ENCODE data around the gene ADCYAP1R1. TPM values are rescaled to one million over a fixed set of nuclear protein-coding genes. Genes with fewer than 3 reads are reported as not detected.

The ADCYAP1R1 gene
- total RNA-seq, 1 experiment from 2014 or later, result 8.9 TPM

- Histone ChIP-seq H3K18ac (ENCODE audit: insufficient read length, low read depth, low read length) (no peak overlapping the region), H3K27ac (ENCODE audit: insufficient read length, low read depth, low read length) (no peak overlapping the region), H3K79me2 (ENCODE audit: insufficient read depth, low read length) (no peaks in the 10 kb centered on the region), H4K8ac (replicated peaks; ENCODE audit: insufficient read length, low read depth, low read length) (no peak overlapping the region), H4K5ac (ENCODE audit: insufficient read length, low read depth, low read length) (no peak overlapping the region), H2BK120ac (ENCODE audit: low read depth, low read length, poor library complexity, severe bottlenecking) (no peak overlapping the region), H3K9me3 (ENCODE audit: control insufficient read depth, low read depth, low read length) (no peaks in the 10 kb centered on the region), H3K23ac (ENCODE audit: insufficient read length, low read depth, low read length) (no peak overlapping the region), H3K27me3 (ENCODE audit: insufficient read depth, low read length) (no peaks in the 10 kb centered on the region), H4K20me1 (ENCODE audit: control insufficient read depth, insufficient read depth, insufficient read length) (no peaks in the 10 kb centered on the region), H3T11ph (ENCODE audit: low read length) (no peak overlapping the region), H3K79me1 (ENCODE audit: insufficient read depth, low read depth, low read length, poor library complexity, severe bottlenecking) (no peaks in the 10 kb centered on the region), H2BK20ac (ENCODE audit: low read depth, low read length, poor library complexity, severe bottlenecking) (no peak overlapping the region), H4K91ac (ENCODE audit: insufficient read length, low read depth, low read length) (no peak overlapping the region), H2BK12ac (ENCODE audit: insufficient read length, low read depth, low read length) (no peak overlapping the region), H3K56ac (ENCODE audit: insufficient read length, low read depth, low read length) (no peak overlapping the region), H3K9ac (ENCODE audit: extremely low read depth, insufficient read length, low read length) (no peak overlapping the region), H3K4me1 (ENCODE audit: insufficient read depth, low read length) (no peaks in the 10 kb centered on the region), H2AFZ (ENCODE audit: low read length) (no peak overlapping the region), H3K23me2 (ENCODE audit: insufficient read length, low read depth, low read length, poor library complexity, severe bottlenecking) (no peaks in the 10 kb centered on the region), H2BK15ac (ENCODE audit: low read depth, low read length) (no peak overlapping the region), H2AK5ac (ENCODE audit: insufficient read length, low read length) (no peak overlapping the region), H3K14ac (ENCODE audit: insufficient read depth, low read length) (no peak overlapping the region), H2BK5ac (ENCODE audit: insufficient read length, low read length) (no peak overlapping the region), H3K4ac (ENCODE audit: low read depth, low read length) (no peak overlapping the region), H3K4me2 (ENCODE audit: insufficient read depth, insufficient read length, low read length) (no peak overlapping the region)
- no peak for TF ChIP-seq CTCF (conservative IDR thresholded peaks at IDR 0.05)
- peak; percentile 10 for DNase-seq
- H3K4me3 Mint-ChIP-seq, result no peak overlapping the region; a peak in 1 of 5 replicates
- no peaks in the 10 kb centered on the region; the same call in 1 of the 2 replicates for H3K27me3 Mint-ChIP-seq (ENCODE audit: low read depth)
- H3K9me3 Mint-ChIP-seq, result no peaks in the 10 kb centered on the region
- WGBS (ENCODE audit: extremely low coverage, insufficient read length, low lambda C conversion rate), result no CpG with 5 or more reads among the region's 8 CpGs
- H3K4me1 Mint-ChIP-seq, result peaks cover 6 to 9% of the 10 kb centered on the region in 2 experiments; a peak in 2 of 4 replicates
- H3K27ac Mint-ChIP-seq, result no peak overlapping the region; a peak in 1 of 7 replicates
- peaks cover 0 to 6% (median 0%) of the 10 kb centered on the region in 3 experiments; a peak in 3 of 7 replicates for H3K36me3 Mint-ChIP-seq (ENCODE audit: insufficient read depth in 1 of 3, low read depth in 3 of 3)
These were observed 52.5 kb downstream of the ADCYAP1R1 start for GRCh38 chr7:31104361-31105255.
